IMR-90 (cell line): ENCODE data around the gene SLC35F3. TPM values are rescaled to one million over a fixed set of nuclear protein-coding genes. Genes with fewer than 3 reads are reported as not detected.

Experiments used
- ATAC-seq: fragments of 200-7000 bp; cut with Tn5 transposase; 2 replicates; pipeline ENCODE4 v1.9.1; 2020; ENCODE audit warnings: low read depth, mild to moderate bottlenecking, moderate library complexity
- BruUV-seq: library from RNA; stranded (reverse); fragments of 400-500 nt; replicated peaks from 2 replicates; lab custom pipeline; 2021; lab: Mats Ljungman, UMichigan
- CTCF ChIA-PET: fragments of 300-600 bp; formaldehyde crosslinking; extraction: SDS; loops from one replicate; lab custom pipeline; 2021; ENCODE audit warnings: antibody characterized with exemption; lab: Yijun Ruan, JAX
- POLR2A ChIA-PET: fragments of 300-600 bp; sonication (Branson Sonifier 250); formaldehyde crosslinking; loops from one replicate; lab custom pipeline; 2022; ENCODE audit warnings: antibody characterized with exemption; ENCODE audit not compliant: unreplicated experiment; lab: Charles Lee
- DNase-seq: peaks from one replicate; pipeline ENCODE4 v3.0.0; 2013
- H2AFZ ChIP-seq: replicated peaks from 2 replicates; pipeline ENCODE3; 2013; ENCODE audit warnings: low read length, mild to moderate bottlenecking; ENCODE audit not compliant: poor library complexity
- H2AK5ac ChIP-seq: 2 replicates; pipeline ENCODE4 v1.6.1; 2013; ENCODE audit warnings: low read depth, low read length, inconsistent platforms
- H2AK9ac ChIP-seq: replicated peaks from 2 replicates; pipeline ENCODE3; 2013; ENCODE audit warnings: mild to moderate bottlenecking, low read depth, low read length, moderate library complexity; ENCODE audit not compliant: poor library complexity
- H2BK120ac ChIP-seq: 2 replicates; pipeline ENCODE4 v1.6.1; 2013; ENCODE audit warnings: low read depth, low read length, inconsistent platforms
- H2BK15ac ChIP-seq: 3 replicates; pipeline ENCODE4 v1.6.1; 2013; ENCODE audit warnings: low read depth, low read length, inconsistent platforms
- H2BK20ac ChIP-seq: 2 replicates; pipeline ENCODE4 v1.6.1; 2013; ENCODE audit warnings: low read depth, mild to moderate bottlenecking, inconsistent platforms, low read length, moderate library complexity
- H2BK5ac ChIP-seq: 2 replicates; pipeline ENCODE4 v1.6.1; 2013; ENCODE audit warnings: mild to moderate bottlenecking, low read depth, low read length, inconsistent platforms; ENCODE audit not compliant: poor library complexity, severe bottlenecking
- H3K14ac ChIP-seq: replicated peaks from 2 replicates; pipeline ENCODE4 v1.6.1; 2013; ENCODE audit warnings: low read depth, low read length, inconsistent platforms
- H3K18ac ChIP-seq: 2 replicates; pipeline ENCODE4 v1.6.1; 2013; ENCODE audit warnings: low read depth, low read length, control low read depth
- H3K23ac ChIP-seq: 2 replicates; pipeline ENCODE4 v1.6.1; 2013; ENCODE audit warnings: low read depth, low read length, inconsistent platforms
- H3K27ac ChIP-seq: 2 replicates; pipeline ENCODE4 v1.5.1; 2013; ENCODE audit warnings: mild to moderate bottlenecking, control low read depth, low read length; ENCODE audit not compliant: insufficient read depth
- H3K27me3 ChIP-seq: 2 replicates; pipeline ENCODE4 v1.6.1; 2013; ENCODE audit warnings: low read length; ENCODE audit not compliant: control insufficient read depth, insufficient read depth
- H3K36me3 ChIP-seq: 2 replicates; pipeline ENCODE4 v1.6.1; 2013; ENCODE audit warnings: low read length, mixed read lengths; ENCODE audit not compliant: control insufficient read depth, insufficient read depth
- H3K4ac ChIP-seq: 2 replicates; pipeline ENCODE4 v1.6.1; 2013; ENCODE audit warnings: low read depth, low read length, inconsistent platforms
- H3K4me1 ChIP-seq: 2 replicates; pipeline ENCODE4 v1.6.1; 2013; ENCODE audit warnings: low read length, mixed read lengths; ENCODE audit not compliant: control insufficient read depth, insufficient read depth
- H3K4me2 ChIP-seq: 2 replicates; pipeline ENCODE4 v1.6.1; 2013; ENCODE audit warnings: low read depth, mild to moderate bottlenecking, control low read depth, low read length, moderate library complexity
- H3K4me3 ChIP-seq: 2 replicates; pipeline ENCODE4 v1.5.1; 2013; ENCODE audit warnings: low read depth, mild to moderate bottlenecking, control low read depth, low read length, moderate library complexity; ENCODE audit not compliant: insufficient read depth
- H3K56ac ChIP-seq: 2 replicates; pipeline ENCODE4 v1.6.1; 2013; ENCODE audit warnings: low read length, inconsistent platforms; ENCODE audit not compliant: insufficient read depth; ENCODE audit errors: extremely low read depth
- H3K79me1 ChIP-seq, 2 experiments: 2 replicates each; pipeline ENCODE4 v1.6.1; 2013; ENCODE audit warnings: low read length in 2 of 2, inconsistent platforms in 1 of 2, low read depth in 1 of 2
- H3K9ac ChIP-seq: 2 replicates; pipeline ENCODE4 v1.6.1; 2013; ENCODE audit warnings: low read depth, low read length, control low read depth
- H3K9me1 ChIP-seq: 2 replicates; pipeline ENCODE4 v1.6.1; 2013; ENCODE audit warnings: low read length, inconsistent platforms; ENCODE audit not compliant: insufficient read depth
- H3K9me3 ChIP-seq: 2 replicates; pipeline ENCODE4 v1.6.1; 2013; ENCODE audit warnings: low read length; ENCODE audit not compliant: control insufficient read depth, insufficient read depth
- H4K20me1 ChIP-seq: 2 replicates; pipeline ENCODE4 v1.6.1; 2013; ENCODE audit warnings: low read length, inconsistent platforms; ENCODE audit not compliant: insufficient read depth
- H4K5ac ChIP-seq: 2 replicates; pipeline ENCODE4 v1.6.1; 2013; ENCODE audit warnings: mild to moderate bottlenecking, low read depth, low read length, control low read depth
- H4K8ac ChIP-seq, 2 experiments: 2 replicates each; pipeline ENCODE4 v1.6.1; 2013; ENCODE audit warnings: low read depth in 2 of 2, low read length in 2 of 2, control low read depth in 1 of 2, inconsistent platforms in 1 of 2
- H4K91ac ChIP-seq: 2 replicates; pipeline ENCODE4 v1.6.1; 2013; ENCODE audit warnings: low read depth, low read length, inconsistent platforms; ENCODE audit not compliant: insufficient read depth
- BHLHE40 ChIP-seq: fragments of 150-350 bp; IDR thresholded peaks from 2 replicates; pipeline ENCODE4 v1.6.1; 2016; ENCODE audit warnings: mild to moderate bottlenecking, low read depth, low read length
- CEBPB ChIP-seq: IDR thresholded peaks from 2 replicates; pipeline ENCODE4 v1.6.1; 2012; ENCODE audit warnings: low read depth, low read length, improper control_type of control experiment
- CHD1 ChIP-seq: IDR thresholded peaks from 2 replicates; pipeline ENCODE4 v1.6.1; 2012; ENCODE audit warnings: low read depth, low read length, improper control_type of control experiment
- CTCF ChIP-seq: conservative IDR thresholded peaks from 2 replicates; pipeline ENCODE4 v1.5.1; 2012; ENCODE audit warnings: mild to moderate bottlenecking, low read depth, low read length, improper control_type of control experiment
- ELK1 ChIP-seq: fragments of 150-350 bp; IDR thresholded peaks from 2 replicates; pipeline ENCODE4 v1.6.1; 2016; ENCODE audit warnings: low read depth, mild to moderate bottlenecking, low read length, moderate library complexity, borderline replicate concordance
- FOS ChIP-seq: fragments of 150-350 bp; IDR thresholded peaks from 2 replicates; pipeline ENCODE4 v1.6.1; 2016; ENCODE audit warnings: low read depth, low read length
- MAFK ChIP-seq: IDR thresholded peaks from 2 replicates; pipeline ENCODE4 v1.6.1; 2012; ENCODE audit warnings: low read depth, low read length, improper control_type of control experiment
- MAZ ChIP-seq: IDR thresholded peaks from 2 replicates; pipeline ENCODE4 v1.6.1; 2012; ENCODE audit warnings: low read depth, mild to moderate bottlenecking, low read length, improper control_type of control experiment, moderate library complexity, borderline replicate concordance
- MXI1 ChIP-seq: IDR thresholded peaks from 2 replicates; pipeline ENCODE4 v1.6.1; 2012; ENCODE audit warnings: low read depth, mild to moderate bottlenecking, low read length, moderate library complexity, borderline replicate concordance
- NFE2L2 ChIP-seq: fragments of 150-350 bp; IDR thresholded peaks from 2 replicates; pipeline ENCODE4 v1.6.1; 2016; ENCODE audit warnings: low read depth, mild to moderate bottlenecking, low read length
- POLR2A ChIP-seq: IDR thresholded peaks from 2 replicates; pipeline ENCODE4 v1.6.1; 2012; ENCODE audit warnings: mild to moderate bottlenecking, low read depth, low read length
- RAD21 ChIP-seq: IDR thresholded peaks from 2 replicates; pipeline ENCODE4 v1.6.1; 2012; ENCODE audit warnings: low read length, improper control_type of control experiment
- RCOR1 ChIP-seq: IDR thresholded peaks from 2 replicates; pipeline ENCODE4 v1.6.1; 2012; ENCODE audit warnings: mild to moderate bottlenecking, low read length, improper control_type of control experiment; ENCODE audit not compliant: insufficient replicate concordance
- RFX5 ChIP-seq: IDR thresholded peaks from 2 replicates; pipeline ENCODE4 v1.8.0; 2012; ENCODE audit warnings: low read depth, mild to moderate bottlenecking, low read length, moderate library complexity
- SMC3 ChIP-seq: fragments of 150-350 bp; IDR thresholded peaks from 2 replicates; pipeline ENCODE4 v1.6.1; 2016; ENCODE audit warnings: low read depth, mild to moderate bottlenecking, antibody characterized with exemption, low read length, moderate library complexity
- USF2 ChIP-seq: fragments of 150-350 bp; IDR thresholded peaks from 2 replicates; pipeline ENCODE4 v1.6.1; 2017; ENCODE audit warnings: mild to moderate bottlenecking, antibody characterized with exemption, low read length, low read depth
- WGBS, 2 experiments: methylation state at CpG; one replicate each; pipeline versions ENCODE4 v1.1.5 to v1.1.7; 2013; ENCODE audit warnings: missing lambda C conversion rate in 2 of 2; ENCODE audit not compliant: insufficient read length in 1 of 2; ENCODE audit errors: extremely low coverage in 2 of 2; 5-methylcytosine and 5-hydroxymethylcytosine counted together
- dilution Hi-C: fragments of 300-500 bp; cut with HindIII; formaldehyde crosslinking; loops from one replicate; pipeline ENCODE4 v1.14.3; 2018; ENCODE audit warnings: low sequenced_read_pairs; ENCODE audit not compliant: unreplicated experiment
- in situ Hi-C: fragments of 300-500 bp; cut with MboI; formaldehyde crosslinking; loops from 3 replicates; pipeline ENCODE4 v1.14.3; 2019; ENCODE audit warnings: low sequenced_read_pairs, inconsistent platforms, mixed read lengths
- intact Hi-C: fragments of 100-400 bp; cut with micrococcal nuclease; formaldehyde crosslinking; loops from 2 replicates; pipeline ENCODE4 v1.10.0; 2022
- polyA plus RNA-seq, 3 experiments: library from polyadenylated mRNA; depleted of rRNA; stranded (reverse); fragments of >200 nt; gene quantifications; 2 replicates each; pipeline ENCODE4 v1.2.3, GENCODE V29; 2012; ENCODE audit warnings: low replicate concordance in 1 of 3
- total RNA-seq: library from RNA; depleted of rRNA; stranded (reverse); fragments of >200 nt; gene quantifications from 2 replicates; pipeline ENCODE4 v1.2.3, GENCODE V29; 2012

SLC35F3 gene
- total and polyA plus RNA-seq, 2 of the 4 experiments (the other 2 are of a cell fraction), result under 0.01 to 0.17 TPM

GRCh38 chr1:233957691-233958090, 53.2 kb downstream of the SLC35F3 start:
- Histone ChIP-seq H2AK9ac (no peak overlapping the region), H3K4me2 (no peak overlapping the region), H3K4me1 (no peaks in the 10 kb centered on the region), H4K20me1 (no peaks in the 10 kb centered on the region), H2BK120ac (no peak overlapping the region), H2AFZ (no peak overlapping the region), H4K8ac (no peak overlapping the region), H3K27me3 (no peaks in the 10 kb centered on the region), H2BK20ac (no peak overlapping the region), H4K5ac (no peak overlapping the region), H3K14ac (no peak overlapping the region), H3K4ac (no peak overlapping the region), H3K23ac (no peak overlapping the region), H3K9me1 (no peaks in the 10 kb centered on the region), H2BK5ac (no peak overlapping the region), H3K27ac (no peak overlapping the region), H3K9ac (no peak overlapping the region), H4K91ac (no peak overlapping the region), H2BK15ac (no peak overlapping the region), H3K9me3 (peaks cover 27% of the 10 kb centered on the region), H3K36me3 (no peaks in the 10 kb centered on the region), H2AK5ac (no peak overlapping the region), H3K56ac (no peak overlapping the region), H3K79me1 (no peaks in the 10 kb centered on the region), H3K18ac (no peak overlapping the region), H3K4me3 (no peak overlapping the region)
- no CpG with 5 or more reads among the region's 4 CpGs for WGBS, 2 experiments
- intact Hi-C loops (no loop called here), in situ Hi-C loops (no loop called here), dilution Hi-C loops (no loop called here)
- ChIA-PET POLR2A (no interaction called here), CTCF (no interaction called here)
- no TSS peak for BruUV-seq
- ATAC-seq (no peak), DNase-seq (no peak)
- TF ChIP-seq POLR2A (no peak), ELK1 (no peak), MXI1 (no peak), MAFK (no peak), USF2 (no peak), FOS (no peak), CHD1 (no peak), RAD21 (no peak), MAZ (no peak), CTCF (no peak), NFE2L2 (no peak), RFX5 (no peak), RCOR1 (no peak), BHLHE40 (no peak), CEBPB (no peak), SMC3 (no peak)
